ENCODE data around the gene WDR37. TPM values are rescaled to one million over a fixed set of nuclear protein-coding genes. Genes with fewer than 3 reads are reported as not detected.
"Not testable (repeated sequence)": the region's sequence is repeated elsewhere in the genome, so short reads cannot be mapped to it uniquely, and the experiment has no call there.

WDR37 gene
- polyA plus RNA-seq, 3 donors, result 16.0 to 20.5 (median 16.5) TPM

GRCh38 chr10:1063232-1063865 is 7.2 kb downstream of the WDR37 start:
- DNase-seq (ENCODE audit: extremely low read depth in 1 of 11, low read depth in 9 of 11, low spot score in 4 of 11), result no peak

GRCh38 chr10:1064964-1065247 is 8.7 kb downstream of the WDR37 start:
- no peak for DNase-seq (ENCODE audit: extremely low read depth in 1 of 11, low read depth in 9 of 11, low spot score in 4 of 11)

GRCh38 chr10:1066734-1067133 is 10.5 kb downstream of the WDR37 start:
- not testable (repeated sequence) for DNase-seq (ENCODE audit: extremely low read depth in 1 of 11, low read depth in 9 of 11, low spot score in 4 of 11)

- DNase-seq (ENCODE audit: extremely low read depth in 1 of 11, low read depth in 9 of 11, low spot score in 4 of 11), result no peak
Measured at GRCh38 chr10:1068380-1069361, 12.5 kb downstream of the WDR37 start.

- DNase-seq (ENCODE audit: extremely low read depth in 1 of 11, low read depth in 9 of 11, low spot score in 4 of 11), result no peak
Measured at GRCh38 chr10:1070919-1071318, 14.7 kb downstream of the WDR37 start.

- DNase-seq (ENCODE audit: extremely low read depth in 1 of 11, low read depth in 9 of 11, low spot score in 4 of 11), result no peak
Measured at GRCh38 chr10:1074052-1074747, 18.0 kb downstream of the WDR37 start.

DNA sequence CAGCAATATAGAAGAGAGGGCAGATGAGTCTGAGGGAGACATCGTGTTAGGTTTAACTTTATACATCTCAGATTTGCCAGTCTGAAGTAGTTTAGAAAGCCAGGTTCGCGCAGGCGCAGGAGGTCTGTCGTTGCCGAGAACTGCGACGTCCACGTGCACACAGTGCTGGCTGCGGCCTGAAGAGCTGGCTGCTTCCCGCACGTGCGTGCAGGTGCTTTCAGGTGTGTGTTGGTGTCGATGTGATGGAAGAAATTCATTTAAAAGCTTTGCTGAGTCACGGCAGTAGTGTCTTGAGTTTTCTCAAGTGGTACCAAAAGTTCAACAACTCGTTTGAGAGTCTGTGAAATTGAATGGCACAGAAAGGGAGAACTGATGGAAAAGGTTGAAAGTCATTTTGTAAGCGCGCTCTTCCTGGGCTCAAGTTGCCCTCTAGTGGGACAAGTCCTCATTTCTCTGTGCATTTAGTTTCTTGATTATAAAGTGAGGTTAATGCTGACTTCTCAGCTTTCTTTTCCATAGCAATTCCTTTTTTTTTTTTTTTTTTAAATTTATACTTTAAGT is 18.6 kb downstream of the WDR37 start:
- no peak for DNase-seq (ENCODE audit: extremely low read depth in 1 of 11, low read depth in 9 of 11, low spot score in 4 of 11)

- no peak for DNase-seq (ENCODE audit: extremely low read depth in 1 of 11, low read depth in 9 of 11, low spot score in 4 of 11)
Measured at GRCh38 chr10:1078668-1079067, 22.5 kb downstream of the WDR37 start.

DNA sequence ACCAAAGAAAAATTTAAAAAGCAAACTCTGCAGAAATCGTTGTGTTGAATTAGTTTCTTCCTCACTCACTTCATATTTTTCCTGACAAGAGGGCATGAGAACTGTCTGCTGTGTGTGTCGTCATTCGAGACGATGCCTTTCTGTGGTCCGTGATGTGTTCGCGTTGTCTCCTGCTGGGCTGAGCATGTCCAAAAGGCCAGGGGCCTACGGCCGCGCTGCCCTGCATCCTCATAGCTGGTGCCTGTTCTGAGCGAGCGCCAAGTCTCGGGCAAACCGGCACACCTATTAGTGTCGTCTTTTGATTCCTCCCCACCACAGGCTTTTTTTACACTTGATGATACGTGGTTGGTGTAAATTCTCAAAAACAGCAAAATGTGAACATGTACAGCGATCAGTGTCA is 27.4 kb downstream of the WDR37 start:
- DNase-seq (ENCODE audit: extremely low read depth in 1 of 11, low read depth in 9 of 11, low spot score in 4 of 11), result no peak

DNA sequence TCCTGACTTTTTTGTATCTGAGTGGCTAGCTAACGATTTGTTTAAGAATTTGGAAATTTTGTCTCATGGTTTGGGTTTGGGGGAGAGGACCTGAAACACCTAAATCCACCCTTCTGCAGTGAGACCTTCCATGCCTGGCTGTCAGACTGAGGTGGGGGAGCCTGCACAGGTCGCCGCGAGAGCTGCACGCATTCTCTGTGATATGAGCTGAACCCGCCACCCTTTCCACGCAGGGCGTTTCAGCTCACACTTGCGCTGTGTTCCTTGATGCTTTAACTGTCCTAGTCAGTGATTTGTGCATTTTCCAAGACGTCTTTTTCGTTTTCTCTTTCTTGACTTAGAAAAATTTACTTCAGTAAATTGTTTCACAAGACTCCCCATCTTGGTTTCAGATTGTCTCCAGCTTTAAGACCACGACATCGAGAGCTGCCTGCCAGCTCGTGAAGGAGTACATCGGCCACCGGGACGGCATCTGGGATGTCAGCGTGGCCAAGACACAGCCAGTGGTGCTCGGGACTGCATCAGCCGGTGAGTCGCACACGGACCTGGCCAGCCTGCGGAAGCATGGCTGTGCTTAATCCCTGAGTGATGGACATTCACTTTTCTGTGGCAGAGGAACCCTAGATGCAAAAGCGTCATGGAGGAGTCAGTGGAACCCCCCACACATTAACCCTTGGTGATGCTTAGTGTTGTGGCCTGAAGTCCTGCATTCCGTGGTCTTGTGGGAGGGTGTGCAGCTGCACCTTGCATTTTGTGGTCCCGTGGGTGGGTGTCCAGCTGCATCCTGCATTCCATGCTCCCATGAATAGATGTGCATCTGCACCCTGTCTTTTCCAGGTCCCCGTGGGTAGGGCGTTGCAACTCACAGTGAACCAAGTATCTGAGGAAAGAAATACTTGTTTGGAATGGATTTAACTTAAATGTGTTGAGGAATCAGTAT is 28.1 kb downstream of the WDR37 start:
- DNase-seq (ENCODE audit: extremely low read depth in 1 of 11, low read depth in 9 of 11, low spot score in 4 of 11), result no peak

GRCh38 chr10:1085258-1085657 is 29.1 kb downstream of the WDR37 start:
- no peak for DNase-seq (ENCODE audit: extremely low read depth in 1 of 11, low read depth in 9 of 11, low spot score in 4 of 11)

GRCh38 chr10:1086787-1087186 is 30.6 kb downstream of the WDR37 start:
- no peak for DNase-seq (ENCODE audit: extremely low read depth in 1 of 11, low read depth in 9 of 11, low spot score in 4 of 11)

DNA sequence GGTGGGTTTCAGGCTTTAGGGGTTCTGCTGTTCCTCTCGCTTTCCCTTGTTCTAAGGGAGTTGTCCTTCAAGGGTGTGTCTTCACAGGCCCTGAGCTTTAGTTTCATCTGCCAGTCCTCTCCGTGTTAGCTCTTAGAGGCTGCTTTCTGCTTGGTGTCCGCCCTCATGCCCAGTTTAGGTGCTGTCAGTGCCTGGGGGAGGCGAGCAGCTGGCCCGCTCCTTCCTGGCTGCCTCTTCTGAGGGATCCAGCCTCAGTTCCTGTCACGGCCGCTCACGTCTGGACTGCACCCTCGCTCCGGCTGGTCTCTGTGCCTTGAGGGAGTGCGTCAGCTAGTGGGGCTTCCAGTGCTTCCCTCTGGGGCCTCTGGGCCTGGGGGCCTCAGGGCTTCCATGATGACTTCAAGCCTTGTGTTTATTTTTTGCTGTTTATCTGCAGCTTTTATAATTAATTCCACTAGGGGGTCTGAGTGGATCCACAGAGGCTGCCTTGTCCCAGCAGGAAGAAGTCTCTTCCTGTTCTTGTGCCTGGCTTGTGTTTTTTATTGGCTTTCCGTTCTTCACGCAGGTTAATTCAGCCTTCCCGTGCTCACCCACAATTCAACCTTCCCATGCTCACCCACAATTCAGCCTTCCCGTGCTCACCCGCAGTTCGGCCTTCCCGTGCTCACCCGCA is 33.0 kb downstream of the WDR37 start:
- DNase-seq (ENCODE audit: extremely low read depth in 1 of 11, low read depth in 9 of 11, low spot score in 4 of 11), result no peak

- DNase-seq (ENCODE audit: extremely low read depth in 1 of 11, low read depth in 9 of 11, low spot score in 4 of 11), result no peak
Measured at GRCh38 chr10:1090696-1091095, 34.5 kb downstream of the WDR37 start.

- no peak for DNase-seq (ENCODE audit: extremely low read depth in 1 of 11, low read depth in 9 of 11, low spot score in 4 of 11)
Measured at GRCh38 chr10:1093696-1094095, 37.5 kb downstream of the WDR37 start.

DNA sequence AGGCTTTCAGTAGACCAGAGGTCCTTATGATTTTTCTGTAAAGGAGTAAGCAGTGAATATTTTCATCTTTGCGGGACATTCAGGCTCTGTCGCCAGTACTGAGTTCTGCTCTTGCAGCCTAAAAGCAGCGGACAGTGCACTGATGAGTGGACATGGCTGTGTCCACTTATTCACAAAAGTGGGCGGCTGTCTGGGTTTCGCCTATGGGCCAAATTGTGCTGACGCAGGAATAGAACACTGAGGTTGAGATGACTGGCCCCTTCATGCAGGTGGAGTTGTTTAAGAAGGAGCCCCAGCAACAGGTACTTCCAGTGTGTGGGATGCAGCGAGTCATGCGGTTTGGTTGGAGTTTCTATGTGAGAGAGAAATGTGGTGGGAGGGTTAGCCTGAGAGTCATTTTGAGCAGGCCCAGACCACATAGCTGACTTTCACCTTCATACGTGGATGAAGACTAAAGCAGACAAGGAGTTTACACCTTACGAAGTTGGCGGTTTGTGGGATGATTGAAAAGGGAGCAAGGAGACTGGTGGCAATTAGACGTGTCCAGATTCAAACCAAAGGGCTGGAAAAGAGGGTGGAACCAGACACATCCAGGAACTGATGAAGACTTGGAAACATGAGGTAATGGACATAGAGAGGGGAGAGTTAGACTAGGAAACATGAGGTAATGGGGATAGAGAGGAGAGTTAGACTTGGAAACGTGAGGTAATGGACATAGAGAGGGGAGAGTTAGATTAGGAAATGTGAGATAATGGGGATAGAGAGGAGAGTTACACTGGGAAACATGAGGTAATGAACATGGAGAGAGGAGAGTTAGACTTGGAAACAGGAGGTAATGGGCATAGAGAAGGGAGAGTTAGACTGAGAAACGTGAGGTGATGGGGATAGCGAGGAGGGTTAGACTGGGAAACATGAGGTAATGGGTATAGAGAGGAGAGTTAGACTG is 38.2 kb downstream of the WDR37 start:
- DNase-seq (ENCODE audit: extremely low read depth in 1 of 11, low read depth in 9 of 11, low spot score in 4 of 11), result no peak

GRCh38 chr10:1095498-1095897 is 39.3 kb downstream of the WDR37 start:
- DNase-seq (ENCODE audit: extremely low read depth in 1 of 11, low read depth in 9 of 11, low spot score in 4 of 11), result no peak
